GM15510 (cell line): ENCODE data around the gene MRPL20.
A peak's percentile ranks its signal among the peaks of the same experiment; 100 is the strongest.

Experiments used
- POLR2A ChIP-seq: IDR thresholded peaks from 3 replicates; pipeline ENCODE4 v1.6.1; 2011; ENCODE audit warnings: borderline replicate concordance; ENCODE audit not compliant: insufficient read length; ENCODE audit errors: extremely low read depth

MRPL20 gene

GRCh38 chr1:1406821-1407635 lies at the start of gene MRPL20:
Gene MRPL20, minus strand, starts transcription at chr1:1407293. Its CDS starts 76 bp downstream, at chr1:1407217.
- TF ChIP-seq POLR2A, result peak; percentile 95

- no peak for TF ChIP-seq POLR2A
These were observed 48.3 kb upstream of the MRPL20 start for GRCh38 chr1:1455366-1455884.

GRCh38 chr1:1452882-1453281 lies 45.8 kb upstream of the MRPL20 start:
- no peak for TF ChIP-seq POLR2A

- TF ChIP-seq POLR2A, result no peak
These were observed 44.7 kb upstream of the MRPL20 start for GRCh38 chr1:1451696-1452364.

GRCh38 chr1:1449099-1449739 lies 42.1 kb upstream of the MRPL20 start, which contains the start of gene ATAD3C:
Gene ATAD3C, plus strand, starts transcription at chr1:1449689. Its CDS starts 995 bp downstream, at chr1:1450684.
- no peak for TF ChIP-seq POLR2A

GRCh38 chr1:1442069-1442770 lies 35.1 kb upstream of the MRPL20 start:
- TF ChIP-seq POLR2A, result no peak

- TF ChIP-seq POLR2A, result no peak
These were observed 34.2 kb upstream of the MRPL20 start for GRCh38 chr1:1441002-1441888.

- TF ChIP-seq POLR2A, result no peak
These were observed 33.3 kb upstream of the MRPL20 start for GRCh38 chr1:1440262-1441001.

- TF ChIP-seq POLR2A, result no peak
These were observed 32.6 kb upstream of the MRPL20 start for GRCh38 chr1:1439546-1440261.

- no peak for TF ChIP-seq POLR2A
These were observed 31.7 kb upstream of the MRPL20 start for GRCh38 chr1:1438531-1439381.

GRCh38 chr1:1437904-1438376 lies 30.8 kb upstream of the MRPL20 start:
- TF ChIP-seq POLR2A, result no peak
